Measurements from ENCODE around the gene S100A8.
"Not testable (repeated sequence)": the region's sequence is repeated elsewhere in the genome, so short reads cannot be mapped to it uniquely, and the experiment has no call there.

The S100A8 gene

GRCh38 chr1:153417136-153417888 lies 26.4 kb upstream of the S100A8 start:
- no peak for DNase-seq (ENCODE audit: low read depth, low spot score)

GRCh38 chr1:153415850-153416570 lies 25.1 kb upstream of the S100A8 start, which contains the start of gene S100A7A:
Gene S100A7A (plus strand): TSS chr1:153416520. CDS start chr1:153418083, 1,563 bp downstream.
- DNase-seq (ENCODE audit: low read depth, low spot score), result no peak

- DNase-seq (ENCODE audit: low read depth, low spot score), result not testable (repeated sequence)
These were observed 23.1 kb upstream of the S100A8 start for GRCh38 chr1:153413961-153414360.

GRCh38 chr1:153407274-153407673 lies 16.4 kb upstream of the S100A8 start:
- DNase-seq (ENCODE audit: low read depth, low spot score), result not testable (repeated sequence)

- DNase-seq (ENCODE audit: low read depth, low spot score), result not testable (repeated sequence)
These were observed 15.1 kb upstream of the S100A8 start for GRCh38 chr1:153405825-153406599.

- peak; percentile 56 for DNase-seq (ENCODE audit: low read depth, low spot score)
These were observed 13.9 kb upstream of the S100A8 start for GRCh38 chr1:153404768-153405167.

- DNase-seq (ENCODE audit: low read depth, low spot score), result no peak
These were observed 13.3 kb upstream of the S100A8 start for GRCh38 chr1:153404086-153404635.

GRCh38 chr1:153403421-153404085 lies 12.7 kb upstream of the S100A8 start:
- DNase-seq (ENCODE audit: low read depth, low spot score), result no peak

GRCh38 chr1:153402226-153402625 lies 11.4 kb upstream of the S100A8 start:
- DNase-seq (ENCODE audit: low read depth, low spot score), result no peak

- DNase-seq (ENCODE audit: low read depth, low spot score), result no peak
These were observed 10.6 kb upstream of the S100A8 start for GRCh38 chr1:153401461-153401860.

- no peak for DNase-seq (ENCODE audit: low read depth, low spot score)
These were observed 9.4 kb upstream of the S100A8 start for GRCh38 chr1:153400244-153400643.

GRCh38 chr1:153399401-153400055 lies 8.7 kb upstream of the S100A8 start:
- no peak for DNase-seq (ENCODE audit: low read depth, low spot score)

- no peak for DNase-seq (ENCODE audit: low read depth, low spot score)
These were observed 7.2 kb upstream of the S100A8 start for GRCh38 chr1:153397924-153398651.

GRCh38 chr1:153397051-153397923 lies 6.4 kb upstream of the S100A8 start:
- no peak for DNase-seq (ENCODE audit: low read depth, low spot score)

GRCh38 chr1:153396461-153396860 lies 5.6 kb upstream of the S100A8 start:
- no peak for DNase-seq (ENCODE audit: low read depth, low spot score)

- DNase-seq (ENCODE audit: low read depth, low spot score), result no peak
These were observed 4.9 kb upstream of the S100A8 start for GRCh38 chr1:153395776-153396175.

GRCh38 chr1:153395136-153395685 lies 4.3 kb upstream of the S100A8 start:
- DNase-seq (ENCODE audit: low read depth, low spot score), result no peak

GRCh38 chr1:153394391-153394790 lies 3.5 kb upstream of the S100A8 start:
- no peak for DNase-seq (ENCODE audit: low read depth, low spot score)

- peak; percentile 59 for DNase-seq (ENCODE audit: low read depth, low spot score)
These were observed 3.1 kb upstream of the S100A8 start for GRCh38 chr1:153393926-153394325.

Data from ELF-1 (cell line).